HG03469 (cell line): ENCODE data around the gene SRGAP2C.
"Not testable (repeated sequence)": the region's sequence is repeated elsewhere in the genome, so short reads cannot be mapped to it uniquely, and the experiment has no call there.

Experiments used
- ATAC-seq: cut with Tn5 transposase; IDR thresholded peaks from one replicate; pipeline ENCODE4 v1.9.1; 2021; ENCODE audit warnings: mild to moderate bottlenecking, moderate library complexity, moderate number of reproducible peaks; ENCODE audit not compliant: unreplicated experiment

Gene SRGAP2C

DNA sequence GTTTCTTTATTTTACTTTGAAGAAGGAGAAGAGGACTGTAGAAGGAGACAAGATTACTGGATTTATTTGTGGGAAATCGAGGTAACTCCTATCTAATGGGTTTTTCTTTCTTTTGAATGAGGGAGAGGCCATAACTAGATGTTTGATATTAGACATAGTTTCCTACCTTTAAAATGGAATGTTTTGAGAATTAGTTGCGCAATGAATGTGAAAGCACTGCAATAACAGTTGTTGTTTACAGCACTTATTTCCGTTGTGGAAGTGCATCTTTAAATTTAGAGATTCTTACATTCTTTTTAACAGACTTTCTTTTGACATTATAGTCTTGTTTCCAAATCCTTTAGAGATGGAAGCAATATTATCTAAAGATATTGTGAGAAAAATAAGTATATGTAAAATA, 229.0 kb downstream of the SRGAP2C start:
- no peak for ATAC-seq

DNA sequence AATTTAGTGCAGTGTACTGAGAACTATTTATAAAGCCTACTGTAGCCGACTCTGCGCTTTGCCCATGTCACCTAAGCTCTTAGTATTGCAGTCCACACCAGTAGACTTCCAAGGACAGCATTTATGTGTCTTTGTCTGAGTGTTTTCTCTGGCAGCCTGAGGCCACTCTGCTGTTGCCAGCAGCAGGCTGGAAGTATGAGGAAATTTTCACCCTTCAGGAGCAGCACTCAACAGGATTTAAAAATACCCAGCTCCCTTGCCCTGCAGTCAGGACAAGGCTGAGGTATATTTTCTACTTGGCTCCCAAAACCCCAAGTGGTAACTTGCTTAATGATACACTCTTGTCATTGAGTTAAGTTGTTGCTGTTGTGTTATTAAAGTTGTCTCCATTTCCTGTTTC, 230.1 kb downstream of the SRGAP2C start:
- no peak for ATAC-seq

DNA sequence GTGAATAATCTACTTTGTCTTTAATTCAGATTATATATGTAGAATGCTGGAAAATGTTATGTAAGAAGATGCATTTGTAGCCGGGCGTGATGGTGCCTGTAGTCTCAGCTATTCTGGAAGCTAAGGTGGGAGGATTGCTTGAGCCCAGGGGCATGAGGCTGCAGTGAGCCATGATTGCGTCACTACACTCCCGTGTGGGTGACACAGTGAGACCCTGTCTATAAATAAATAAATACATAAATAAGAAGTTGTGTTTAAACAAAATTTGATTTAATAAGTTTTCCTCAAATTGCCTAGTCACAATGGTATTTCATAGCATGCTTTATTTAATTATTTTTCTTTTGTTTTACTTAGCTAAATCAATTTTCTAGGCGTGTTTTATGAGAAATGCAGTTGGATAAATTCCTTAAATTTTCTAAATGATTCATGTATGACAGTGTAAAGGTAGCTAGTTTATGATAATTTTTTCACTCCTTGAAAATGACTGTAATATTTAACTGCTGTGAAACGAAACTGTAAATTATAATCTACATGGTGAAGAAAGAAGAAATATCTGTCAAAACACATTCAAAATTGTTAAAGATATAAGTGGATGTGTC, 232.6 kb downstream of the SRGAP2C start:
- no peak for ATAC-seq

DNA sequence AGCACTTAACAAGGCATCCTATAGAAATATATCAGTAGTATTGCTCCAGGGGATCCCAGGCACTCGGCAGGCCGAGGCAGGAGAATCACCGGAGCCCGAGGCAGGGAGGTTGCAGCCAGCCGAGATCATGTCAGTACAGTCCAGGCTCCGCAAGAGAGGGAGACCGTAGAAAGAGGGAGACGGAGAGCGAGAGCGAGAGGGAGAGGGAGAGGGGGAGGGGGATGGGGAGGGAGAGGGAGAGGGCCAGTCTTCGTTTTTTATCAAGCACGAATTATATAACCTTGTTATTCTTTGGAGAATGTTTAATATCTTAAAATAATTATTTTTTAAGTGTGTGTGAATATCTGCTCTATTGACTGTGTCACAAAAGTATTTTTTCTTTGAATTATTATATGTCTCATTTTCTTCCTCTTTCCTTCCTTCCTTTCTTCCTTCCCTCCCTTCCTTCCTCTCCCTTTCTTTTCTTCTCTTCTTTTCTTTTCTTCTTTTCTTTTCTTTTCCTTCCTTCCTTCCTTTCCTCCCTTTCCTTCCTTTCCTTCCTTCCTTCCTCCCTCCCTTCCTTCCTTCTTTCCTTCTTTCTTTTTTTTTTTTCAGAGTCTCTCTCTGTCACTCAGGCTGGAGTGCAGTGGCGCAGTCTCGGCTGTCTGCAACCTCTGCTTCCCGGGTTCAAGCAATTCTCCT, 233.7 kb downstream of the SRGAP2C start:
- no peak for ATAC-seq

DNA sequence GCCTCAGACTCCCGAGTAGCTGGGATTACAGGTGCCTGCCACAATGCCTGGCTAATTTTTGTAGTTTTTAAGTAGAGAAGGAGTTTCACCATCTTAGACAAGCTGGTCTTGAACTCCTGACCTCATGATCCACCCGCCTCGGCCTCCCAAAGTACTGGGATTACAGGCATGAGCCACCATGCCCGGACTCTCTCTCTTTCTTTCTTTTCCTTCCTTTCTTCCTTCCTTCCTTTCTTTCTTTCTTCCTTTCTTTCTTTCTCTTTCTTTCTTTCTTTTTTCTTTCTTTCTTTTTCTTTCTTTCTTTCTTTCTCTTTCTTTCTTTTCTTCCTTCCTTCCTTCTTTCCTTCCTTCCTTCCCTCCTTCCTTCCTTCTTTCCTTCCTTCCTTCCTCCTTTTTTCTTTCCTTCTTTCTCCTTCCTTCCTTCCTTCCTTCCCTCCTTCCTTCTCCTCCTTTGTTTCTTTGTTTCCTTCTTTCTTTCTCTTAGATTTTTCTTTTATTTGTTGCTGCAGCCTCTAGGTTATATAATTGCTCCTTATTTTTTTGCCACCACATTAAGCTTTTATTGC, 234.4 kb downstream of the SRGAP2C start:
- not testable (repeated sequence) for ATAC-seq

DNA sequence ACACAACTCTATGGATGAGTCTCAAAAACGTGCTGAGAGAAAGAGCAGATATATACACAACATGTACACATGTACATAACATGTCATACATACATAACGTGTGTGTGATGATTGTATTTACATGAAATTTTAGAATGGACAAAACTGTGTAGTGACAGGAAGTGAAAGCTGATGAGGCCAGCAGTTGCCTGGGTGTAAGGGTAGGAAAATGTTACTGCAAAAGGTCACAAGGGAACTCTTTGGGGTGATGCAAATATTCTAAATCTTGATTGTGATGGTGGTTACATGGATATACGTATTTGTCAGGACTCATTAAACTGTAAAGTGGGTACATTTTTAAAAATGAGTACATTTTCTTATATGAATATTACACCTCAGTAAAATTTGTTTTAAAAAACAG, 236.7 kb downstream of the SRGAP2C start:
- not testable (repeated sequence) for ATAC-seq

DNA sequence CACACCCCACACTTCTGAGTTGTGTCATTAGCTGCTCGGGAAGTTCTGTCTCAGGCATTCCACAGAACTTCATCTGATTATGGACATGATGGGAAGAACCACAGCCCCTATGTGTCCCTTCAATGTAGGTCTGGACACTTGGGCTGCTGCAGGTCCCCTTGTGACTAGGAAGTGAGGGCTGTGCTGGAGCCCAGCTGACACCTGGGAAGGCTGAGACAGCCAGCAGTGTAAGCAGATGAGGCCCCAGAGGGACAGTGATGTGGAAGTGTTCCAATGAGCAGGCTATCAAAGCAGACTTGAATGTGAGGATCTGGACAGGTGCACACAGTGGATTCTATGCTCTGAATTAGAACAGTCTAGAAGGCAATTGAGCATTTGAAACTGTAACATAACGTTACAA, 239.2 kb downstream of the SRGAP2C start:
- ATAC-seq: not testable (repeated sequence)

DNA sequence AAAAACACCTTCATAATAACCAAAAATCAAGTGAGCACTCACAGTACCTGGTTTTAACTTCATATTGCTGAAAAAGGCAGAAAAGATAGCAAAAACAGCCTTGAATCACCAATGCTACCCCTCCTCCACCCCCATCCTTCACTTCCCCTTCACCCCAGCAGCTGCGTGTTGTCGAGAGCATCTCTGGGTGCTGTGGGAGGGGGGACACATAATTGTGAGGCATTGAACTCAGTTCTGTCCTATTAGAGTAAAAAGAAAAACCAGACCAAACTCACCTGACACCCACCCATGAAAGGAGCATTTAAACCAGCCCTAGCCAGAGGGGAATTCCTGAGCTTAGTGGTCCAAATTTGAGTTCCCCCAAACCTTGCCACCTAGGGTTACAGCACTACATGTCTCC, 248.7 kb downstream of the SRGAP2C start:
- ATAC-seq: not testable (repeated sequence)

DNA sequence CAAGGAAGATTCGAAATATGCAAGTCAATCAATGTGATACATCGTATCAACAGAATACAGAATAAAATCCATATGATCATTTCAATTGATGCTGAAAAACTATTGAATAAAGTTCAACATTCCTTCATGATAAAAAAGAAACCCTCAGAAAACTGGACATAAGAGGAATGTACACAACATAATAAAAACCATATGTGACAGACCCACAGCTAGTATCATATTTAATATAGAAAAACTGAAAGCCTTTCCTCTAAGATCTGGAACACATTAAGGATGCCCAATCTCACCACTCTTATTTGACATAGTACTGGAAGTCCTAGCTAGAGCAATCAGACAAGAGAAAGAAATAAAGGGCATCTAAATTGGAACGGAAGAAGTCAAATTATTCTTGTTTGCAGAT, 254.1 kb downstream of the SRGAP2C start:
- ATAC-seq: not testable (repeated sequence)

DNA sequence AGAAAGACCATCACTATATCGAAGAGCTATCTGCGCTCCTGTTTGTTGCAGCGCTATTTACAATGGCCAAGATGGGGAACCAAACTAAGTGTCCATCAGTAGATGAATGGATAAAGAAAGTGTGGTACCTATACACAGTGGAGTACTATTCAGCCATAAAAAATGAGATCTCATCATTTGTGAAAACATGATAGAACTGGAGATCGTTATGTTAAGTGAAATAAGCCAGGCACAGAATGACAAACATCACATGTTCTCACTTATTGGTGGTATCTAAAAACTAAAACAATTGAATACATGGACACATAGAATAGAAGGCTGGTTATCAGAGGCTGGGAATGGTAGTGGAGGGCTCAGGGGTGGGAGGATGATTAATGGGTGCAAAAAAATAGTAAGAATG, 256.2 kb downstream of the SRGAP2C start:
- ATAC-seq: no peak
